HG03520 (cell line): ENCODE data around the gene ADAM22.
"Not testable (repeated sequence)": the region's sequence is repeated elsewhere in the genome, so short reads cannot be mapped to it uniquely, and the experiment has no call there.

Experiments used
- ATAC-seq: cut with Tn5 transposase; IDR thresholded peaks from one replicate; pipeline ENCODE4 v1.9.1; 2021; ENCODE audit warnings: mild to moderate bottlenecking, moderate library complexity; ENCODE audit not compliant: unreplicated experiment

ADAM22 gene

DNA sequence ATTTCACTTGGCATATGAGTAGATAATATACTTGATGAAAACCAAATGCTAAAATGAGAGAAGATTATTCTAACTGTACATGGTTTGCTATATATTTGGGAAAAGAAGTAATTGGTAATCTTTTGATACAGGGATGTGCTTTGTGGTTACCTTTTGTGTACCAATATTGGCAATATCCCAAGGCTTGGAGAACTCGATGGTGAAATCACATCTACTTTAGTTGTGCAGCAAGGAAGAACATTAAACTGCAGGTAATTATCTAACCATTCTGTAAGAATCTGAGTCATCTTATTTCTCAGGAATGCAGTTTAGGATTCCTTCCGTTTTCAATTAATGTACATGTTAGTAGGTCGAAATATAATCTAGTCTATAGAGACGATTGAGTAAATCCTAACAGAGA is 221.7 kb downstream of the ADAM22 start:
- ATAC-seq = no peak

DNA sequence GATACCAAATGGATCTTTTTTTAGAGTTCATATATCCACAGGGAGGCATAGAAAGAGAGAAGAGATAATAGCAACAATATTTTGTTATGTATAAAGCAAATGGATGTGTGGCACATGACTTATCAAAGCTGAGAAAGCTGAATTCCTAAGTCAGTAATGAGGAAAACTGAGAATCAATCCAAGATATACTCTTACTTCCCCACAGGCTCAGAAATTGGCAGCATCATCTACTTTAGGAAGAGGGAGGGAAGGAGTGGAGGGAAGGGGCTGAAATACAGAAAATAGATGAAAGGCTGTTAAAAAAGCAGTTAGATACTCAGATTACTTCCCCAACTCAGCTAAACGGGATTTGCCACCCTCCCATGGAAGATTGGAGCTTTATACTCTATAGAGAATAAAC is 222.3 kb downstream of the ADAM22 start:
- no peak for ATAC-seq

DNA sequence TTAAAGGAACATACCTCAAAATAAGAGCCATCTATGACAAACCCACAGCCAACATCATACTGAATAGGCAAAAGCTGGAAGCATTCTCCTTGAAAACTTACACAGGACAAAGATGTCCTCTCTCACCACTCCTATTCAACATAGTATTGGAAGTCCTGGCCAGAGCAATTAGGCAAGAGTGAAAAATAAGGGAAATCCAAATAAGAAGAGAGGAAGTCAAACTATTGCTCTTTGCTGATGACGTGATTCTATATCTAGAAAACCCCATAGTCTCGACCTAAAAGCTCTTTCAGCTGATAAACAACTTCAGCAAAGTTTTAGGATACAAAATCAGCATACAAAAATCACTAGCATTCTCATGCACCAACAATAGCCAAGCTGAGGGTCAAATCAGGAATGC is 225.7 kb downstream of the ADAM22 start:
- ATAC-seq = not testable (repeated sequence)

DNA sequence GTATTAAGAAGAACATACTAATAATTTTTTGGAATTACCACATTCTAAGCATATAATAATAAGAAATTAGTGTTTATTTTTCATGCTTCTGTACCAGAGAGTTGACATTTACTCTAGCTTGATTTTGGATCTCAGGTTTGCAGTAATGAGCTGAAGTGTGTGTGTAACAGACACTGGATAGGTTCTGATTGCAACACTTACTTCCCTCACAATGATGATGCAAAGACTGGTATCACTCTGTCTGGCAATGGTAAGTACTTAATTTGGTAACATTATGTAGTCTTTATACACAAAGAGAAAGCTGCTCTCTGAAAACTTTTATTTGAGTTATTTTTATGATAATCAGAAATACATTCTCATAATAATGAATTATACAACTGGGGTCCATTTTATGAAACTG is 231.6 kb downstream of the ADAM22 start:
- ATAC-seq = no peak

DNA sequence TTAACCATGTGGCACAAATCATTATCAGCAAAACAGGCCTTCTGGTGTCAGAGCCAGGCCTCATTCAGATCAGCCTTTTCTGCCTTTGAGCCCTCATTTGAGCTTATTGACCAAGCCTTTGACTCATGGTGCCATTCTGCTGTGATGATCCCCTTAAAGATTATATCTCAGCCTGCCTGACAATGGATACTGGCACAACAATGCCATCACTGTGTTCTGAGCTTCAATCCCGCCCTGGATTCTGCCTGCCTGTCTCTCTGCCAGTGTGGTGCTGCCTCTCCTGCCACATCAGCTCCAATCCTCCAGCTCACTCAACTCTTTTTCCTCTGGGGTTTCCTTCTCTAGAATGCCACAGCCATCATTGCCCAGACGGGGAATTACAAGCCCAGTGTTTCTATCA is 233.2 kb downstream of the ADAM22 start:
- ATAC-seq = no peak

DNA sequence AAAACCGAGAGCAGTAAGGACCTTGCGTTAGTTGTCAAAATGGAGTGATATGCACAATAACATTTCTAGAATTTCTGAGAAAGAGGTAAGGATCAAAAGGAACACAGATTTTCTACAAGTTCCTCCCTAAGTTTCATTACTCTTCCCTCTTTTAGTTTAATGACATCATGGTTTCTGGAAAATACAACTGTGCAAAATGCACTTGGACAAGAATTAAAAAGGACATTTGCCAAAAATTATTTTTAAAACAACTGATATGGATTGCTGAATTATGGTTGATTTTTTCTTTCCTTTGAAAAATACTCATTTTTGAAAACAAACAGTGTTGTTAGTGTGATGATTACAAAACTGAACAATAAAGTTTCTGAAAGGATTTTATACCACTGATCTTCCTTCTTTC is 233.7 kb downstream of the ADAM22 start:
- no peak for ATAC-seq

DNA sequence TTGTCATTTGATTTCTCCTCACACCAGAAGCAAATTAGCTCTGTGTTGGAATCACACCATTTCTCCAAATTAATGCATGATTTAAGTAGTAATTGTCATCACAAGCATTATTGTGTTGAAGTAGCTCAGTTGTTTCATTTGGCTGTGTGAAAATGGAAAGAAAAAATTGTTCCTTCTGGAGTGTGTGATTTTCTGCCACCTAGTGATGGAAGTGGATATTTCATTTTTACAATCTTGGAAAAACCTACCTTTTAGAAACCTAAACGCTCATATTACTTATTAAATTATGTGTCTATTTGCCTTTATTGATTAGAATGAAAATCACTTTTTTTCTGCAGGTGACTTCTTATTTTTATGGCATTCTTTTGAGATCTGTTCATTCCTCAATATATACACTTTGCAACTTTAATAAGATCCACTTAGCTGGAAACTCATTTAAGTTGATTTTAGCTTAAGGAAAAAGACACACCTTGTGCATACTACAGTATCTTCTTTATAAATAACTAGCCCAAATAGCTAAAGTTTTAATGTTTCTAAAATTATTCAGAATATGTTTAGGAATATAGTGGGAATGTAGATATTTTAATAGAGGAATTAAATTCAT is 235.8 kb downstream of the ADAM22 start:
- ATAC-seq = no peak

DNA sequence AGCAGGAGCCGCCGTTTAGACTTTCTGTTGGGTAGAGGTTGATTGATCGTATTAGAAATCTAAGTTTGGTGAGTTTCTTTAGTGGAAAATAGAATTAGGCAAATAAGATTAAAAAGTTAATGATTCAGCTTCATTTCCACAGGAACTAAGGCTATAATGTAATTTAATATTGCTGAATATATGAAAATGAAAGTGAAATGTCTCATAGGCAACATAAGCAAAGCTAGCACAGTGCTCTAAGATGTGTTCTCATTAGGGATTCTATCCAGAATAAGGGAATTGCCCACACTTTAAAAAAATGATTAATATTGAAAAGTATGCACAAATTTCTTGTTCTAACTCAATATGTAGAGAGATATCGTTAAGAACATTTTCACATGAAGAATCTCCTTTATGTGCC is 238.8 kb downstream of the ADAM22 start:
- no peak for ATAC-seq

DNA sequence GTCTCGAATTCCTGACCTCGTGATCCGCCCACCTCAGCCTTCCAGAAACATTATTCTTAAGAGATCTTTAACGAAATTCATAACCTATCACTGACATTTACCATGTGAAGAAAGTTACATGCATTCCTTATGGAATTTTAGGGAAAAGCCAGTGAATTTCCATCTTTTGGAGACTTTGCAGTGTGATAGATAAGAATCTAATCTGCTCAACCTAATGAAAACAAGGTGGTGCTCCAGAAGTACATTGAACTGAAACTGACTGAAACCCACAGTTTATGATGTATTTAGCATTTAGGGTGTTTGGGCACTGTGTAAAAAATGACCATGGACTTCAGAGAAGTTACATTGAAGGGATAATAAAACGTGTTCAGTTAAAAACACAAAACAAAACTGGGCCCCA is 242.1 kb downstream of the ADAM22 start:
- ATAC-seq = no peak

DNA sequence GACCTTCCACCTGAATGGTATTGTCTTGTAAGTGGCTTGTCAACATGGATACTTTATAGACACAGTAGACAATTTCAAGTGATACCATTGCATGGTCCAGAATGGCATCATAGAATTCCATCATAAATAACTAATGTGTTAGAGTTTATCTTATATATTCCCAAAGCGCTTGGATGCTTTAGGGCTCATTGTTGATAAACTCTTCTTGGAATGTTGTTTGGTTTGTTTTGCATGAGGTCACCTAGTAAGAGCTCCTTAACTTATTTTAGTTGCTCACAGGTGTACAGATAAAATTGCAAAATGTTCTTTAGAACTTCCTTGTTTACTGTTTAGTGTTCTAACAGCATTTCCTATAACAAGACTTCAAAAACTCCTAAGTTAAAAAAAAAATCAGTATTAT is 249.0 kb downstream of the ADAM22 start:
- ATAC-seq = no peak

DNA sequence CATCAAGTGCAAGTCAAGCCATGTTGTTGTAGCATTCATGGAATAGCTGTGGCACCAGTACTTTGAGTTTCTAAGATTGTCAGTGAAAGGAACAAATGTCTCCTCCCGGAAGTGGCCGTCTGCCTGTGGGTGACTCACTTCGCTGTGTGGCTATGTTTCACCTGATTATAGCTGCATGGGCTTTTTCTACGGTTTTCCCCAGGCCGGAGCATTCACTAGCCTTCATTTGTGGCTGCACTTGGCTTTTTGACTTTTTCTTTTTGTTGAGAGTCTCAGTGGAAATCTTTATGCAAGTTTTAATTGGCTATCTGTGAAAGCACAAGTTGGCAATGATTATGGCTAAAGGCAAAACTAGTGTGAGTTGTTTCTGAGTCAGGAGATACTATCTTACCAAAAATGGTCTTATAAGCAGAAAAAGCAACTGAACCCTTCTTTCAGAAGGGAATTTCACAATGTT is 250.8 kb downstream of the ADAM22 start:
- peak; percentile 96 for ATAC-seq

DNA sequence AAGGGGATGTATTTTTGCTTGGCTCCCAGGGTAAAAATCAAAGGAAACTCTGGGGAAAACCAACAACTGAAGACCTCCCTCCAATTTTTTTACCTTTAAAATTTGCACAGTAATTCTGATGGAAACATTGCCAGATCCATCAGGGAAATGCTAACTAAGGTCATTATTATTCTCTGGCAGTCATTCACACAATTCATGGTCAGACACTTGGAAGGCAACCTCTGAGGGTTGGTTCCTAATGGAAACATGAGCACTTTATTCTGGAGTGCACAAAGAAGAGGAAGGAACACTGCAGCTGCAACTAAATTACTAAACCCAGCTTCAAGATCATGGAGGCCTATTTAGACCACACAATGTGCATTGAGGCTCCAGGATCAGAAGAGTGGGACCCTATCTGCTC is 251.6 kb downstream of the ADAM22 start:
- ATAC-seq = no peak

DNA sequence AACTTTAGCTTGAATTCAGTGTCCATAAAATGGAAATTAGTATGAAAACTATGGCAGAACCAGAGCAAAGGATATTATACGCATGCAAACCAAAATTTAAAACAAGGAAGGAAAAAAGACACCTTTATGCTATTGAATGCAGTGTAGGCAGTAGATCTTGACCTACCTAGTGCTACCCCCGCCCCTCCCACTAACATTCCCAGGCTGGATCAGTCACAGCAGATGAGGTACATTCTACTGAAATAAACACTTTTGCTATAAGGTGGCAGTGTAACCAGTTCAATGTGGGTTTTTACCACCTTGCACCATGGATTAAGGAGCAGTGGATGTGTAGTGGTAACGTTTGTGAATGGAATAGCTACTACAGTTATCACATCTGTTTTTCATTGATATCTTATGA is 257.9 kb downstream of the ADAM22 start:
- ATAC-seq = no peak

DNA sequence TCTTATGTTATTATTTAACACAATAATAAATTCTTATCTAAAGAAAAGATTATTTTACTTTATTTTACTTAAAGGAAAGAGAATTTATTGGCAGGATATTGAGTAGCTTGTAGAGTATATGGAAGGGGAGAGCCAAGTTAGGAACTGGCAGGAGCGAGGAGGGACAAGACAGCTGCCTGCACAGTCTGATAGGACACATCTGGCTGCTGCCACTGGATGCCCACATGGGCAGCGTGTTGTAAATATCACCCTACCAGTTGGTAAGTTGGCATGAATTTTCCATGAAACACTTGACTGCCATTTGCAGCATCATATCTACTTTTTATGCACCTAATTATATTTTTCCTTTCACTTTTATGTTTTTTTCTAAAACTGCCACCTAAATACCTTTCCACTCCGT is 266.2 kb downstream of the ADAM22 start:
- no peak for ATAC-seq

DNA sequence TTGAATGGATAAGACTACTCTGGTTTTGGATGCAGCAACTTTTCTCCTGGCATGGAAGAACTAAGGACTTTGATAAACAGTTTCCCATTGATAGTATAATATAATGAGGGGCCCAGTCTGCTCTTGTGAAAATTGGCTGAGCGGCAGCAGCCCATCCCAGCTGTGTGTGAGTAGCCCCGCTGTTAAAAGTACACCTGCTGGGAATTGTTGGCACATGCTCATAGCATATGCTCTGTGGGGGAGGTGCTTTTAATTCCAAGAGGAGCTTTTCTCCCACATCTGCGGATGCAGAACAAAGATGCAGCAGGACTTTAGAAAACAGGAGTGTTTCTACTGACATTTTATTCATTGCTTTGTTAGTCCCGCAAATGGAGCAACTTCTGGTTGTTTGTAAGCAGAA is 266.7 kb downstream of the ADAM22 start:
- ATAC-seq = no peak

DNA sequence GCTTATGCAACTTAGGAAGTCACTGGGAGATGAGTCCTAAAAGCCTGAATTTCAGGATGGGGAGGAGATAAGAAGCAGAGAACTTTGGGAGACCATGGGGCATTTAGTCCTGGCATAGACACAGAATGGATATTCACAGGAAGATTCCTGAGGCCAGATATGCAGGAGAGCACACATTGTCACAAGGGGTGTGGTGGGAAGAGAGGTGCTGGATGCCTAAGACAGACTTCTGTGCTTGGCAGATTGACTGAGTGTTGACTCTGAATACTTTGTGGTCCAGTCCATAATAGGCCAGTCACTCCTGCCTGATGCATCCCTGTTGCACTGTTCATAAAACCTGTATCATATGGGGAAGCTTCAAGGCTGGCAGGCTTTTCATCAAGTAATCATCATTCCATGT is 267.3 kb downstream of the ADAM22 start:
- ATAC-seq = no peak

DNA sequence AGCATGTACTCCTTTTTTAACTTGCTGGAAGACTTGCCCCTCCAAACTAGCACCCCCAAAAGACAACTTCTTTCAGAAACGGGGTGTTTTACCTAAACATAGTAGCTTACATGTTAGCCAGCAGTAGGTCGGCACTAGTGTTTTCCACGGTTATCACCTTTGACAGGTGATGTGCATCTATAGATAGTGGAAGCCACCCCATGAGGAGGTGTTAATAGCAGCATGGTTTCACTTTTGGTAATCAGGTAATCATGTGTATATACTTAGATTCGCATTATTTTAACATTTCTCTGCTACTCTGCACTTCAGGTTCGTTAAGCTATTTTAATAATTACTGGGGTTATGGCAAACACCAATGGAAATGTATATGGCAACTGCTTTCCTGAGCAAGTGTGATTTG is 268.2 kb downstream of the ADAM22 start:
- ATAC-seq = no peak

DNA sequence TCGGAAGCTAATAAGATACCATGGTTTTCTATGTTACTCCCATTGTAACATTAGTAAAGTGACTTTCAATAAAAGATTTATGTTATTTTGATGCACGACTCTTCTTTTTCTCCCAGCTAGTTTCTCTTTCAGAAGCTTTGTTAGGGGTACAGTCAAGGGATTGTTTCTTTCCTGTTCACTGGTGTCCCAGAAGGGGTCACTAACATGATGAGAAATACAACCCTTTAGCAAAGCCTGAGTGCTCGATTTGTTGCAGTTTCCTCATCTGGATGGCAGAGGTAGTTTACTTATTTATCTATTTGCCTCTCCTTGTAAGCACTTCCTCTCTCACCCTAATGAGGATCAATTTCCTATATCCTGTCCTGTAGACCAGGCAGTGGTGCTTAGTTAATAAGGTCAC is 268.7 kb downstream of the ADAM22 start:
- ATAC-seq = no peak

DNA sequence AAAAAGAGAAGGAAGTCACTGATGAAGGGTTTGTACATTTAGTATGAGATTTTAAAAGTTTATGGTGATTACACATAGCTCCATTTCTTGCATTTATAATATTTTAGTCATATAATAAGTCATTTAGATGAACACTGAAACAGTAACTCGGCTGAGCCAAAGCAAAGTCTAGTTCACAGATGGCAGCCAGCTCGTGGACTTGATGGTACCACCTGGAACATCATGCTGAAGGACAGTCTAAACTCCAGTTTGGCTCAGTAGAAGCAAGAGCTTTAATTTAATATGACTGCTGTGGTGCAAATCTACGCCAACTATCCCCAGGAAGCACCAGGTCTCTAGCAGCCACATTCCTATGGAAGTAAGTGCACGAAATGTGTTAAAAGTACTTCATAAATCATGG is 269.4 kb downstream of the ADAM22 start:
- ATAC-seq = no peak

DNA sequence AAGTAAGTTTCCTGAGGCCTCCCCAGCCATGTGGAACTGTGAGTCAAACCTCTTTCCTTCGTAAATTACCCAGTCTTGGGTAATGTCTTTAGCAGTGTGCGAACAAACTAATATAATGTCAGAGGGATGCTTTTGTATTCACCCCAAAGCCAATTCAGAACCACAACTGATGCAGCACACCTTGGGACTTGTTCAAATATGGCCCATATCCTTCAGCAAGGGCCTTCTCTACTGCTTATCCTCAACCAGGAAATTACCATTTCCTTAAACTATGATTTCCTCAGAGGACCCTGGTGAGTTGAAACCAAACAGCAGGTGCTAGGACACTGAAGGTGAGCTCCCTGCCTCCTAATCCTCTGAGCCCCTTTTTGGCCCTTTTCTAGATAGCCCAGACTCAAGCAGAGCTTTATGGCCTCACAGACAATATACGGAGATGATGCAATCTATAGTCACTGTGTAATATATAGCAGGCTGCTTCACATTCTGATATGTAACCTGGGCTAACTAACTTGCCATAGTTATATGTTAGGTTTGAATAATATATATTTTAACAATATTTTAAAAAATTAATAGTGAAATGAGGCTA is 270.6 kb downstream of the ADAM22 start:
- ATAC-seq = no peak

DNA sequence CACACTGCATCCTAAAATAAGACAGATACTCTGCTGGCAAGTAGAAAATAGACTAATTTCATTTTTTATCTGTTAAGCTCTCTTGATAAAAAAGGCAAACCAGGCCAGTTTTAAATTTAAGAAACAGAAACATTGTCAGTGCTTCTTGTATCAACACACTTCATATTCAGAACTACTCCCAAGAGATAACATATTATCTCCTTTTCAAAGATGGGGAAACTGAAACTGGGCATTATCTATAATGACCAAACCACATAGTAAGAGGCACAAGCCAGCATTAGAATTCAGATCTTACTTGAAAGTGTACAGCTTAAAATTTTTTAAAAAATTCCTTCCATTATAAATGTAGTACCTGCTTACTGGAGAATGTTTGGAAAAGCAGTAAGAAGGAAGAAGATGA is 271.1 kb downstream of the ADAM22 start:
- ATAC-seq = no peak

DNA sequence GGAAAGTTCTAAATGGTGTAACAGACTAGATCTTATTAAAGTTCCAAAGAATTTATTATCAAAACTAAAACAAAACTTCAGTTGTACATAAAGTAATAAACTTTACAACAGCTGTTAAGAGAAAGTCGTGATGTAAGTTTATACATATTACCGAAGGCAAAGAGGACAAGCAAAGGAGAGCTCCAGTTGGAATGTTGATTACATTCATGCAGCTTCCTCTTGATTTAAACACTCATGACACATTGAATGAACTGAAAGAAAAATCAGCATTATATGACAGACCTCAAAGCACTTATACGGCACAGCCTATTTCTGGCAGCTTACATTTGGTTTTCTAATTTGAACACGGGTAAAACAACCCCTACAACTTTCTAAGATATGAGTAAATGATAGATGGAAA is 272.2 kb downstream of the ADAM22 start:
- ATAC-seq = no peak

DNA sequence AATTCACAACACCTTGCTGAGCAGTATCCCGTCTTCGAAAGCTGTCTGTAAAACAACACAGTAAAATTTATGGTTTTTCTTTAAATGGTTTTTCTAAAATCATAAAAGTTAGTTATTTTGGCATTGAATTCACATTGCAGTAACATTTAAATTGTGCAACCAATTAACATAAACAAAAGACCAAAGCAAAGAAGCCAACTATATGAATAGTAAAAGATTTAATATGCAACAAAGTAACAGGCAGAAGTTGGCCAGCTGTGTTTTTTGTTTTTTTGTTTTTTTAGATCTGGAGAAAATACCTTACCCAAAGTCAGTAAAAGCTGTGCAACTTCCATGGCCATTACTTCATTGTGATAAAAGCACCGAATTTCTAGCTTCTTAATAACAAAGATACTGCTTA is 274.5 kb downstream of the ADAM22 start:
- no peak for ATAC-seq
